Ishikawa (cell line): ENCODE data around the gene RPTOR.

Experiments used
- EP300 ChIP-seq: IDR thresholded peaks from 2 replicates; pipeline ENCODE4 v1.6.1; 2012; ENCODE audit warnings: borderline replicate concordance
- TAF1 ChIP-seq: IDR thresholded peaks from 2 replicates; pipeline ENCODE4 v1.6.1; 2012; ENCODE audit warnings: low read depth, mild to moderate bottlenecking

DNA sequence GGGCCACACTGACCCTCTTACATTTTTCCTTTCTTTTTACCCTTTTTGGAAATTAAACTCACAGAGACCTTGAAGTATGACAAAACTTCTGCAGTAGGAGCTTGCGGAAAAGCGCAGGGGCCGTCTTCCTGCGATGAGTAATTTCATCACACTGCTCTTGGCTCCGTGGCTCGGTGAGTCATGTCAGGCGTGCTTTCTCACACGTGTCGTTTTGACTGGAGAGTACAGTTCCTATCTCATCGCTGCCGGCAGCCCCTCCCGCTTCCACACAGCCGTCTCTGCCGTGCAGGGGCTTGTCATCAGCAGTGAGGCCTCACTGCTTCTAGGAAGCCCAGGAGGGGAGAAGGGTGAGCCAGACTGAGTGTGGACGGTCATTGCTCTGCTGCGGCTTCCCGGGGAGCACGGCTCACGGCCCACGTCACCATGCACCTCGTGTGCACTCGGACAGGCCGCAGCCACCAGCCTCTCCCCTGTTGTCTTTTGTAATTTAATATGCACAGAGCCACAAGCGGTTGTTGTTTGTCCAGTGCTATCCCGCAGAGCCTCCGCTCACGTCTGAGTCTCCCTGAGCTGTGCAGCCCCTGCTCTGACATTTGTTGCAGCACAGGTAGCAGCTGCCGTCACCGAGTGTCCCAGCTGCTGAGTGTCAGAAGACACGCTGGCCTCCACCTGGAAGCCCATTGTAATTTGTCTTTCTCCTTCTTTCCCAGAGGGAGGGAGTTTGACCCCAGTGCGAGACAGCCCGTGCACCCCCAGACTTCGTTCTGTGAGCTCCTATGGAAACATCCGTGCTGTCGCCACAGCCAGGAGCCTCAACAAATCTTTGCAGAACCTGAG, 347.6 kb downstream of the RPTOR start:
- TF ChIP-seq EP300 (no peak), TAF1 (no peak)
